BLaER1 treated with 17β-estradiol and CSF1 and Interleukin-3, amounts not matched to agents 10 nM and 100 nM (cell line): ENCODE measurements around the gene THOC6.

Source experiments
- H3K27ac ChIP-seq, 11 experiments: shearing (Covaris generic); formaldehyde crosslinking; 2 replicates each; pipeline ENCODE4 v1.8.1; 2022
- H3K27me3 ChIP-seq, 11 experiments: shearing (Covaris generic); formaldehyde crosslinking; 2 replicates each; pipeline ENCODE4 v1.8.1; 2022
- H3K36me3 ChIP-seq, 11 experiments: shearing (Covaris generic); formaldehyde crosslinking; 2 replicates each; pipeline ENCODE4 v1.8.1; 2022
- H3K4me1 ChIP-seq, 10 experiments: shearing (Covaris generic); formaldehyde crosslinking; 2 replicates each; pipeline ENCODE4 v1.8.1; 2022
- H3K4me2 ChIP-seq, 11 experiments: shearing (Covaris generic); formaldehyde crosslinking; 2 replicates each; pipeline ENCODE4 v1.8.1; 2022
- H3K4me3 ChIP-seq, 10 experiments: shearing (Covaris generic); formaldehyde crosslinking; 2 replicates each; pipeline ENCODE4 v1.8.1; 2022
- H3K9ac ChIP-seq, 11 experiments: shearing (Covaris generic); formaldehyde crosslinking; 2 replicates each; pipeline ENCODE4 v1.8.1; 2022
- H3K9me3 ChIP-seq, 11 experiments: shearing (Covaris generic); formaldehyde crosslinking; replicated peaks in 1 of 11; 2 replicates each; pipeline ENCODE4 v1.8.1; 2022
- H4K20me1 ChIP-seq, 11 experiments: shearing (Covaris generic); formaldehyde crosslinking; 2 replicates each; pipeline ENCODE4 v1.8.1; 2022
- Cebpa-rat ChIP-seq, 11 experiments: shearing (Covaris generic); IDR thresholded peaks; 2 replicates each; pipeline ENCODE4 v1.8.1; 2022

THOC6 gene

GRCh38 chr16:3014971-3015370 lies 8.9 kb upstream of the THOC6 start:
- no peak overlapping the region for H3K9ac ChIP-seq
- H3K27me3 ChIP-seq = peaks cover 45 to 83% (median 64%) of the 10 kb centered on the region in 11 experiments
- H3K4me1 ChIP-seq = peaks cover 8 to 32% (median 27%) of the 10 kb centered on the region in 10 experiments
- no peak overlapping the region for H3K4me2 ChIP-seq
- no peak overlapping the region for H3K27ac ChIP-seq
- no peaks in the 10 kb centered on the region for H3K36me3 ChIP-seq
- peaks cover 0 to 15% (median 0%) of the 10 kb centered on the region in 11 experiments; a peak in 5 of 22 replicates for H4K20me1 ChIP-seq
- no peak for TF ChIP-seq Cebpa-rat (IDR thresholded peaks at IDR 0.05)
- no peaks in the 10 kb centered on the region for H3K9me3 ChIP-seq
- H3K4me3 ChIP-seq = no peak overlapping the region

- H3K9ac ChIP-seq = no peak overlapping the region
- H3K4me2 ChIP-seq = no peak overlapping the region
- H3K4me3 ChIP-seq = no peak overlapping the region
- peaks cover 0 to 21% (median 7%) of the 10 kb centered on the region in 11 experiments; a peak in 14 of 22 replicates for H4K20me1 ChIP-seq
- H3K27ac ChIP-seq = no peak overlapping the region
- peaks cover 9 to 41% (median 35%) of the 10 kb centered on the region in 10 experiments for H3K4me1 ChIP-seq
- H3K27me3 ChIP-seq = peaks cover 40 to 82% (median 67%) of the 10 kb centered on the region in 11 experiments
- no peaks in the 10 kb centered on the region for H3K9me3 ChIP-seq
- H3K36me3 ChIP-seq = no peaks in the 10 kb centered on the region
- TF ChIP-seq Cebpa-rat (IDR thresholded peaks at IDR 0.05) = no peak
These were observed 7.8 kb upstream of the THOC6 start for GRCh38 chr16:3015865-3016521.

DNA sequence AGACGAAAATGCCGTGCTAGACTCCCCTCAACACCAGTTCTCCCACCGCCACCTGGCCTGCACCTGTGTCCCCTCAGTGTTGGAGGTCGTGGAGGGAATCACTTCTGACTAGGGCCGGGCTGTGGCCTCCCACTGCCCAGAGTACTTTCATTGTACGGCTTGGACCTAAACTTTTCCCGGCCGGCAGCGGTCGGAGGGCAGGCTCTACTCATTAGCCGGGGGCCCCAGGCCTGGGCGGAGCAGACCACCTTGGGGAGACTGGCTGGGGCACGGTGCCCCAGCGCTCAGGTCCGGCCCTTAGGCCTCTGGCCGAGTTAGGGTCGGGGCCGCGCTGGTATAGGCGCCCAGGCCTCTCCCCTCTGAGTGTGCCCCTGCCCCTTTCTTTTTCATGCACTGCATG lies 6.5 kb upstream of the THOC6 start:
- H3K27ac ChIP-seq = no peak overlapping the region
- no peak overlapping the region for H3K4me2 ChIP-seq
- peaks cover 26 to 72% (median 62%) of the 10 kb centered on the region in 11 experiments for H3K27me3 ChIP-seq
- no peak overlapping the region for H3K4me3 ChIP-seq
- no peak overlapping the region for H3K9ac ChIP-seq
- peaks cover 21 to 47% (median 44%) of the 10 kb centered on the region in 10 experiments for H3K4me1 ChIP-seq
- peaks cover 0 to 34% (median 20%) of the 10 kb centered on the region in 11 experiments; a peak in 19 of 22 replicates for H4K20me1 ChIP-seq
- no peak for TF ChIP-seq Cebpa-rat (IDR thresholded peaks at IDR 0.05)
- no peaks in the 10 kb centered on the region for H3K9me3 ChIP-seq
- no peaks in the 10 kb centered on the region for H3K36me3 ChIP-seq

DNA sequence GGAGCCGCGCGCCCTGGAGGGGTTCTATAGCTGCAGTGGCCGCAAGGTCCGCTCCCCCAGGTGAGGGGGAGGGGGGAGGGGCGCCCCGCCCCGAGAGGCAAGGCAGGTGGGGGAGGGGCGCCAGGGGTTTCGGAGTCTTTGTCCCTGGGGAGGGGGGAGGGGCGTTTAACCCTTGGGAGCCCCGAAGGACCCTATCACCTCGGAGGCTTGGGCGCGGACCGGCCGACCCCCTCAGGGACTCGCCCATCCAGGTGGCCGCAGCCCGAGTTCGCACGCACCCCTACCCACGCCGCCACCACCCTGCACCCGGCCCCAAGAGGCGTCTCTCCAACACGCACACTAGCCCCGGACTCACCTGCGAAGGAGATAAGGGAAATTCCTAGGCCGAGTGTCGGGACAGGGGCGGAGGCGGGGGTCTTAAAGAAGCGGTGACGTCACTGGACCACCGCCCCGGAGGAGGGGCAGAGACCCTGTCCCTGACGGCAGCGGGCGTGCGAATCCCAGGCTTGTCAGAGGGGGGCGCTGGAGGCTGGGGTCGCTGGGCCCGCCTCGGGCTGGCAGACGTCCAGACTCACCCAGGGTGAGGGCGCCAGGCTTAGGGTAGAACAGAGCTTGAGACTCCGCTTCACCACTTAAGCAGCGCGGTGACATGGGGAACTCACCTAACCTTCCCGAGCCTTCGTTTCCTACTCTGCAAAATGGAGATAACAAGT lies 5.9 kb upstream of the THOC6 start, which contains the start of gene CLDN6:
TSS of gene CLDN6 (minus strand) at position 390 of the 713 bp plus-strand sequence. CDS start 2,162 bp downstream, outside the sequence.
- no peak for TF ChIP-seq Cebpa-rat (IDR thresholded peaks at IDR 0.05)
- Histone ChIP-seq H3K4me2 (peak within 1 kb of the TSS in 8 of 11 experiments; percentile 14 to 97 (median 36); a peak in 8 of 22 replicates), H3K4me3 (no peak within 1 kb of the TSS)

GRCh38 chr16:3019594-3020246 lies 4.1 kb upstream of the THOC6 start:
- Histone ChIP-seq H3K27me3 (peaks cover 4 to 49% (median 39%) of the 10 kb centered on the region in 11 experiments; a peak in 17 of 22 replicates), H3K27ac (peak overlapping the region in 1 of 11 experiments; percentile 14; a peak in 3 of 22 replicates), H3K4me3 (peak overlapping the region; percentile 58 to 82 (median 72)), H3K4me2 (peak overlapping the region; percentile 95 to 100 (median 99)), H4K20me1 (peaks cover 0 to 40% (median 35%) of the 10 kb centered on the region in 11 experiments; a peak in 19 of 22 replicates), H3K9ac (peak overlapping the region in 10 of 11 experiments; percentile 33 to 95 (median 78); a peak in 17 of 22 replicates), H3K4me1 (peaks cover 39 to 57% (median 54%) of the 10 kb centered on the region in 10 experiments), H3K9me3 (no peaks in the 10 kb centered on the region), H3K36me3 (no peaks in the 10 kb centered on the region)
- TF ChIP-seq Cebpa-rat (IDR thresholded peaks at IDR 0.05) = no peak

More for the DNA sequence above, 5.9 kb upstream of the THOC6 start, which contains the start of gene CLDN6:
- Histone ChIP-seq H3K4me1 (peaks cover 27 to 47% (median 44%) of the 10 kb centered on the region in 10 experiments), H3K27ac (no peak within 1 kb of the TSS), H3K9me3 (no peaks in the 10 kb centered on the region), H4K20me1 (peaks cover 0 to 38% (median 26%) of the 10 kb centered on the region in 11 experiments; a peak in 19 of 22 replicates), H3K9ac (no peak within 1 kb of the TSS), H3K36me3 (no peaks in the 10 kb centered on the region), H3K27me3 (peaks cover 20 to 66% (median 56%) of the 10 kb centered on the region in 11 experiments)

DNA sequence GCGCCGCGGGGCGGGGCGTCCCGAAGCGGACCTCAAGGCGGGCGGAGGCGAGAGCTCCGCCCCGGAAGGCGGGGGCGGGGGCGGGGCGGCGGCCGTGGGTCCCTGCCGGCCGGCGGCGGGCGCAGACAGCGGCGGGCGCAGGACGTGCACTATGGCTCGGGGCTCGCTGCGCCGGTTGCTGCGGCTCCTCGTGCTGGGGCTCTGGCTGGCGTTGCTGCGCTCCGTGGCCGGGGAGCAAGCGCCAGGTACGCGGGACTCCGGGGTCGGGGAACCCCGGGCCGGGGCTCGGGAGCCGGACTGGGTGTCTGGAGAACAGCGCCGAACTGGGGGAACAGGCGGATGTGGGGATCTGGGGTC lies 3.6 kb upstream of the THOC6 start, which contains the start of gene TNFRSF12A:
TSS of gene TNFRSF12A (plus strand) at position 122 of the 357 bp plus-strand sequence. CDS start at position 152, 30 bp downstream.
- Histone ChIP-seq H4K20me1 (peaks cover 0 to 45% (median 41%) of the 10 kb centered on the region in 11 experiments; a peak in 19 of 22 replicates), H3K4me2 (peak within 1 kb of the TSS; percentile 95 to 100 (median 99)), H3K27ac (peak within 1 kb of the TSS in 10 of 11 experiments; percentile 28 to 96 (median 67); a peak in 18 of 22 replicates), H3K9me3 (no peaks in the 10 kb centered on the region), H3K36me3 (peaks cover 0 to 3% (median 0%) of the 10 kb centered on the region in 11 experiments; a peak in 4 of 22 replicates), H3K4me1 (peaks cover 44 to 62% (median 59%) of the 10 kb centered on the region in 10 experiments), H3K9ac (peak within 1 kb of the TSS; percentile 33 to 96 (median 81); a peak in 21 of 22 replicates), H3K4me3 (peak within 1 kb of the TSS; percentile 58 to 82 (median 72)), H3K27me3 (peaks cover 4 to 44% (median 34%) of the 10 kb centered on the region in 11 experiments; a peak in 15 of 22 replicates)
- no peak for TF ChIP-seq Cebpa-rat (IDR thresholded peaks at IDR 0.05)

DNA sequence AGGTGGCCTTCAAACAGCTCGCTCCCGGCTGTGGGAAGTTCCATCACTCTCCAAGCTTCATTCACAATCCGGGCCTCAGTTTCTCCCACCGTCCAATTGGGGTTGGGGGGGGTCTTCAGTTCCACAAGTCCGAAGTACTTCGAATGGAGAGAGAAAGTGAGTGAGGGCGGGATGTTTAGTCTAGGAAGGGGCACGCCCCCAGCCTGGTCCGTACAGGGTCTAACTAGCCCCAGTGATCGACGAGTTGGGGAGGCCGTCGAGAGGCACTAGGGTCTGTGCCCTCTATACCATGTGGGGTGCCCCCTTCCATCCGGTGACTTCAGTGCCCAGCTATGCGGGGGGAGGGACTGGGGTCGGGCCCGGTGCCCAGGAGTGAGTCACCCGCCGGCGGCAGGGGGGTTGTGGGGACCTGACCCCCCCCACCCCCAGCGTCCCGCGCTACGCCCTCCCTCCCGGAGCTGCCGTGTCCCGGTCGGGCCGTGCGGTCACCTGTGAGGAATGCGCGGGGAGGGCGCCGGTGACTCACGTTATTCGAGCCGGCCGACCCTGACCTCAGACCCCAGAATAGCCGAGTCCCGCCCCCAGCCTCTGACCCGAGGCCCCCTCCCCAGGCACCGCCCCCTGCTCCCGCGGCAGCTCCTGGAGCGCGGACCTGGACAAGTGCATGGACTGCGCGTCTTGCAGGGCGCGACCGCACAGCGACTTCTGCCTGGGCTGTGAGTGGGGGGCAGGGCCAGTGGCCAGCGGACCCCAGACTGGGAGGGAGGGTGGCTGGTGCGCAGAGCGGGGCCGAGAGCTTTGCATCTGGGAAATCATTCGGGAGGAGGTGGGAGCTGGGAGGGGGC lies 3.0 kb upstream of the THOC6 start:
- peaks cover 4 to 10% (median 5%) of the 10 kb centered on the region in 11 experiments; a peak in 21 of 22 replicates for H3K36me3 ChIP-seq
- H3K27me3 ChIP-seq = peaks cover 4 to 40% (median 33%) of the 10 kb centered on the region in 11 experiments; a peak in 15 of 22 replicates
- no peaks in the 10 kb centered on the region for H3K9me3 ChIP-seq
- H3K9ac ChIP-seq = peak overlapping the region; percentile 33 to 96 (median 81); a peak in 21 of 22 replicates
- no peak for TF ChIP-seq Cebpa-rat (IDR thresholded peaks at IDR 0.05)
- H3K4me2 ChIP-seq = peak overlapping the region; percentile 95 to 100 (median 99)
- H3K4me1 ChIP-seq = peaks cover 49 to 68% (median 63%) of the 10 kb centered on the region in 10 experiments
- peak overlapping the region in 10 of 11 experiments; percentile 28 to 96 (median 67); a peak in 18 of 22 replicates for H3K27ac ChIP-seq
- H3K4me3 ChIP-seq = peak overlapping the region; percentile 58 to 82 (median 72)
- H4K20me1 ChIP-seq = peaks cover 0 to 51% (median 47%) of the 10 kb centered on the region in 11 experiments; a peak in 19 of 22 replicates
